Gastroesophageal sphincter (tissue), 4 donors: ENCODE data around the gene TNFRSF1A. TPM values are rescaled to one million over a fixed set of nuclear protein-coding genes. Genes with fewer than 3 reads are reported as not detected.

Source experiments
- ATAC-seq: fragments of 150-250 bp; one replicate; pipeline ENCODE4 v1.9.1; 2016; ENCODE audit warnings: mild to moderate bottlenecking, moderate library complexity
- H3K27ac ChIP-seq, 4 donors: fragments of 200-600 bp; sonication (generic) in 3 of 4; 1 replicate in 3 of 4; 2 replicates in 1 of 4; pipeline ENCODE4 v1.5.1; 2016 to 2019
- H3K27me3 ChIP-seq: fragments of 200-600 bp; sonication (generic); one replicate; pipeline ENCODE4 v1.5.1; 2019
- H3K36me3 ChIP-seq, 2 donors: fragments of 200-600 bp; sonication (generic); one replicate each; pipeline ENCODE4 v1.5.1; 2019; ENCODE audit warnings: control low read depth in 1 of 2
- H3K4me1 ChIP-seq, 3 donors: fragments of 200-600 bp; sonication (generic); 1 replicate in 2 of 3; 2 replicates in 1 of 3; pipeline ENCODE4 v1.5.1; 2016 to 2019; ENCODE audit warnings: control low read depth in 2 of 3
- H3K4me3 ChIP-seq, 2 donors: fragments of 200-600 bp; sonication (generic); one replicate each; pipeline ENCODE4 v1.5.1; 2019; ENCODE audit warnings: mild to moderate bottlenecking in 1 of 2, moderate library complexity in 1 of 2
- H3K9me3 ChIP-seq, 3 donors: fragments of 200-600 bp; sonication (generic); one replicate each; pipeline ENCODE4 v1.5.1; 2017 to 2019; ENCODE audit warnings: control low read depth in 2 of 3
- CTCF ChIP-seq, 4 experiments: fragments of 200-600 bp in 2 of 4; fragments of 450-650 bp in 2 of 4; sonication (generic) in 1 of 4; IDR thresholded peaks; one replicate each; pipeline ENCODE4 v1.5.1; 2017 to 2019; ENCODE audit warnings: antibody characterized with exemption in 4 of 4, mild to moderate bottlenecking in 2 of 4, moderate library complexity in 2 of 4
- EP300 ChIP-seq: sonication (generic); formaldehyde crosslinking; IDR thresholded peaks from one replicate; pipeline ENCODE4 v1.6.1; 2017; ENCODE audit warnings: antibody characterized with exemption, mild to moderate bottlenecking
- POLR2A ChIP-seq, 2 donors: fragments of 450-650 bp; IDR thresholded peaks; one replicate each; pipeline ENCODE4 v1.6.1; 2017; ENCODE audit warnings: antibody characterized with exemption in 2 of 2, mild to moderate bottlenecking in 2 of 2, moderate library complexity in 1 of 2
- POLR2AphosphoS5 ChIP-seq: sonication (generic); formaldehyde crosslinking; IDR thresholded peaks from one replicate; pipeline ENCODE4 v1.6.1; 2017; ENCODE audit warnings: antibody characterized with exemption
- WGBS, 2 donors: methylation state at CpG; one replicate each; pipeline ENCODE4 v1.1.5; 2018; ENCODE audit warnings: low coverage in 1 of 2; 5-methylcytosine and 5-hydroxymethylcytosine counted together
- total RNA-seq, 4 donors: library from RNA; depleted of rRNA; stranded (reverse); fragments of >200 nt; gene quantifications; one replicate each; pipeline ENCODE4 v1.1.0, GENCODE V29; 2016

The TNFRSF1A gene
- total RNA-seq, 4 donors from 2014 or later: 150 to 356 (median 227) TPM

- peaks cover 0 to 27% (median 8%) of the 10 kb centered on the region in 3 donors for H3K4me1 ChIP-seq
- H3K9me3 ChIP-seq: no peaks in the 10 kb centered on the region
- no peak for ATAC-seq
- WGBS, 2 donors: 72% methylated on average over 9 to 15 of the region's 15 CpGs
- peak overlapping the region in 1 of 4 donors; percentile 27 for H3K27ac ChIP-seq
- no peaks in the 10 kb centered on the region for H3K36me3 ChIP-seq
- H3K4me3 ChIP-seq: no peak overlapping the region
- TF ChIP-seq EP300: no peak
- TF ChIP-seq POLR2AphosphoS5: no peak
- no peak for TF ChIP-seq POLR2A (IDR thresholded peaks at IDR 0.05)
- TF ChIP-seq CTCF (IDR thresholded peaks at IDR 0.05): no peak
- H3K27me3 ChIP-seq: no peaks in the 10 kb centered on the region
Observed at GRCh38 chr12:6367969-6368892, 26.4 kb upstream of the TNFRSF1A start.

- Histone ChIP-seq H3K36me3 (no peaks in the 10 kb centered on the region), H3K9me3 (no peaks in the 10 kb centered on the region), H3K27ac (peak overlapping the region in 1 of 4 donors; percentile 27), H3K27me3 (no peaks in the 10 kb centered on the region), H3K4me3 (no peak overlapping the region), H3K4me1 (peaks cover 0 to 31% (median 6%) of the 10 kb centered on the region in 3 donors)
- TF ChIP-seq CTCF (IDR thresholded peaks at IDR 0.05) (peak in 3 of 4 experiments; percentile 29 to 37 (median 35)), POLR2AphosphoS5 (no peak), POLR2A (IDR thresholded peaks at IDR 0.05) (no peak), EP300 (no peak)
- 48 to 50% methylated on average over 8 to 11 of the region's 11 CpGs for WGBS, 2 donors
- ATAC-seq: no peak
Observed at GRCh38 chr12:6367065-6367968, 25.4 kb upstream of the TNFRSF1A start.

- ATAC-seq: no peak
- Histone ChIP-seq H3K27ac (peak overlapping the region; percentile 60 to 87 (median 87)), H3K36me3 (no peaks in the 10 kb centered on the region), H3K4me3 (peak overlapping the region; percentile 53 to 60), H3K9me3 (no peaks in the 10 kb centered on the region), H3K27me3 (no peaks in the 10 kb centered on the region), H3K4me1 (peaks cover 0 to 27% (median 5%) of the 10 kb centered on the region in 3 donors)
- TF ChIP-seq POLR2AphosphoS5 (peak; percentile 49), POLR2A (IDR thresholded peaks at IDR 0.05) (no peak)
- WGBS, 2 donors: 20 to 66% methylated on average over 2 to 15 of the region's 15 CpGs
Observed at GRCh38 chr12:6364044-6364374, 22.1 kb upstream of the TNFRSF1A start.

- ATAC-seq: peak; percentile 93
- peaks cover 0 to 27% (median 5%) of the 10 kb centered on the region in 3 donors for H3K4me1 ChIP-seq
- TF ChIP-seq POLR2AphosphoS5 (peak; percentile 66), EP300 (no peak), CTCF (IDR thresholded peaks at IDR 0.05) (peak in 2 of 4 experiments; percentile 2 to 15), POLR2A (IDR thresholded peaks at IDR 0.05) (peak; percentile 54 to 62)
- no peaks in the 10 kb centered on the region for H3K36me3 ChIP-seq
- peak overlapping the region; percentile 60 to 87 (median 87) for H3K27ac ChIP-seq
- WGBS, 2 donors: 11% methylated on average over 3 of the region's 59 CpGs; no CpG with 5 or more reads in 1 of the 2 donors
- H3K4me3 ChIP-seq: peak overlapping the region; percentile 53 to 60
- no peaks in the 10 kb centered on the region for H3K27me3 ChIP-seq
- H3K9me3 ChIP-seq: no peaks in the 10 kb centered on the region
Observed at GRCh38 chr12:6363330-6364043, 21.6 kb upstream of the TNFRSF1A start.

GRCh38 chr12:6363010-6363329 is 21.1 kb upstream of the TNFRSF1A start:
- H3K9me3 ChIP-seq: no peaks in the 10 kb centered on the region
- no peaks in the 10 kb centered on the region for H3K36me3 ChIP-seq
- H3K4me1 ChIP-seq: peaks cover 0 to 27% (median 5%) of the 10 kb centered on the region in 3 donors
- ATAC-seq: no peak
- TF ChIP-seq POLR2AphosphoS5 (no peak), EP300 (no peak), POLR2A (IDR thresholded peaks at IDR 0.05) (no peak), CTCF (IDR thresholded peaks at IDR 0.05) (peak in 1 of 4 experiments; percentile 15)
- peak overlapping the region in 1 of 2 donors; percentile 60 for H3K4me3 ChIP-seq
- H3K27ac ChIP-seq: peak overlapping the region in 3 of 4 donors; percentile 87
- no peaks in the 10 kb centered on the region for H3K27me3 ChIP-seq
- 19% methylated on average over 2 of the region's 4 CpGs; no CpG with 5 or more reads in 1 of the 2 donors for WGBS, 2 donors
